ENCODE measurements around the gene FKBP7. TPM values are rescaled to one million over a fixed set of nuclear protein-coding genes. Genes with fewer than 3 reads are reported as not detected.

The FKBP7 gene
- total and polyA plus RNA-seq, 2 of the 13 experiments (the other 11 are each of a cell fraction or from before 2014, with no cell fraction given), result 12.4 to 14.8 TPM

GRCh38 chr2:178455947-178456346 lies 22.5 kb downstream of the FKBP7 start:
- ChIA-PET CTCF (ENCODE audit: low intra/inter-chr PET ratio, low total read pairs) (no interaction called here), POLR2A (no interaction called here)
- Histone ChIP-seq H3K4me1 (ENCODE audit: insufficient read depth, low read length) (peaks cover 12% of the 10 kb centered on the region), H3K27me3 (ENCODE audit: control insufficient read depth in 1 of 2, insufficient read depth in 2 of 2, low read length in 2 of 2) (no peaks in the 10 kb centered on the region), H3K36me3 (replicated peaks in 1 of 2; ENCODE audit: control insufficient read depth in 1 of 2, insufficient read depth in 2 of 2, low read length in 2 of 2) (no peaks in the 10 kb centered on the region), H3K4me2 (ENCODE audit: low read depth, low read length) (no peak overlapping the region), H3K27ac (ENCODE audit: extremely low read length, insufficient read depth, low read length) (no peak overlapping the region), H3K79me2 (ENCODE audit: insufficient read depth, low read length) (no peaks in the 10 kb centered on the region), H3K4me3 (replicated peaks in 1 of 3; ENCODE audit: insufficient read depth in 1 of 3, low read depth in 2 of 3, low read length in 3 of 3) (no peak overlapping the region), H3K9ac (ENCODE audit: insufficient read depth, low read depth, low read length) (no peak overlapping the region), H2AFZ (ENCODE audit: low read length) (no peak overlapping the region), H3K9me3 (ENCODE audit: low read length) (no peaks in the 10 kb centered on the region), H4K20me1 (ENCODE audit: insufficient read depth, low read length) (no peaks in the 10 kb centered on the region)
- intact Hi-C loops (cut with micrococcal nuclease; ENCODE audit: unreplicated experiment) (loop anchor here (10.0 kb wide), 1 partner anchor 459 kb away; no protein-coding TSS in a partner anchor), in situ Hi-C loops (cut with HindIII; ENCODE audit: extremely low pct_ligation_motif_present, low pct_unique_long_range_greater_than_20kb) (no loop called here)
- DNase-seq (ENCODE audit: low spot score) (no peak), ATAC-seq (no peak), FAIRE-seq (no peak)
- TF ChIP-seq ZNF749 (CRISPR knock-in tag; IDR thresholded peaks at IDR 0.05; ENCODE audit: borderline replicate concordance), result no peak
- no peak for TF ChIP-seq GTF2F1 (IDR thresholded peaks at IDR 0.05; ENCODE audit: low read length)
- TF ChIP-seq, protein P1, sequence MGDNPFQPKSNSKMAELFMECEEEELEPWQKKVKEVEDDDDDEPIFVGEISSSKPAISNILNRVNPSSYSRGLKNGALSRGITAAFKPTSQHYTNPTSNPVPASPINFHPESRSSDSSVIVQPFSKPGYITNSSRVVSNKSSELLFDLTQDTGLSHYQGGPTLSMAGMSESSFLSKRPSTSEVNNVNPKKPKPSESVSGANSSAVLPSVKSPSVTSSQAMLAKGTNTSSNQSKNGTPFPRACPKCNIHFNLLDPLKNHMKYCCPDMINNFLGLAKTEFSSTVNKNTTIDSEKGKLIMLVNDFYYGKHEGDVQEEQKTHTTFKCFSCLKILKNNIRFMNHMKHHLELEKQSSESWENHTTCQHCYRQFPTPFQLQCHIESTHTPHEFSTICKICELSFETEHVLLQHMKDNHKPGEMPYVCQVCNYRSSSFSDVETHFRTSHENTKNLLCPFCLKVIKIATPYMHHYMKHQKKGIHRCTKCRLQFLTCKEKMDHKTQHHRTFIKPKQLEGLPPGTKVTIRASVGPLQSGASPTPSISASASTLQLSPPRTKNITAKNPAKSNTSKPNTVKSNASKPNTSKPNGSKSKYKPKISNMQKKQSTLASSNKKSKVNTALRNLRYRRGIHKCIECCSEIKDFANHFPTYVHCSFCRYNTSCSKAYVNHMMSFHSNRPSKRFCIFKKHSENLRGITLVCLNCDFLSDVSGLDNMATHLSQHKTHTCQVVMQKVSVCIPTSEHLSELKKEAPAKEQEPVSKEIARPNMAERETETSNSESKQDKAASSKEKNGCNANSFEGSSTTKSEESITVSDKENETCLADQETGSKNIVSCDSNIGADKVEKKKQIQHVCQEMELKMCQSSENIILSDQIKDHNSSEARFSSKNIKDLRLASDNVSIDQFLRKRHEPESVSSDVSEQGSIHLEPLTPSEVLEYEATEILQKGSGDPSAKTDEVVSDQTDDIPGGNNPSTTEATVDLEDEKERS (CRISPR knock-in tag; IDR thresholded peaks at IDR 0.05), result no peak
- TF ChIP-seq POGZ (CRISPR knock-in tag; IDR thresholded peaks at IDR 0.05), result no peak
- no peak for TF ChIP-seq FOSL1 (CRISPR knock-in tag; IDR thresholded peaks at IDR 0.05; ENCODE audit: borderline replicate concordance)
- no TSS peak for BruUV-seq (replicated peaks)
- WGBS (ENCODE audit: low lambda C conversion rate), result 50% methylated on average over 5 of the region's 5 CpGs

DNA sequence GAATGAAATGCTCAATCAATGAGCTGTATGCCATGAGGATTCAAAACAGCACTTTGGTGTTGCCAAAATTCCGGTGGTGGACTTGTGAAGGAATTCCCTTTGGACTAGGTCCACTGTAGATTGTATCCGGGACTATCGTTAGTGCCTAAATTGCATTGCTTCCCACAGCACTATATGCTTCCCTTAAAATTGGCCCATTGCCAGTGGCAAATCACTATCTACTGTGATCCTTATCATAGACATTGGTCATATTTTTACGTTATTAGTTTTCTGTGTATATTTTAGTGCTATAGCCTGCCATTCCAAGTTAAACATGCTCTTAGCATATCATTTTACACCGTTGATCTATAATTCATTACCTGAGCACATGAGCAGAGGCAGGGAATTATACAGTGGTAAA lies 25.5 kb downstream of the FKBP7 start:
- H3K36me3 ChIP-seq (replicated peaks in 1 of 2; ENCODE audit: control insufficient read depth in 1 of 2, insufficient read depth in 2 of 2, low read length in 2 of 2), result peaks cover 4 to 14% of the 10 kb centered on the region in 2 experiments; a peak in 4 of 5 replicates
- no peak overlapping the region for H2AFZ ChIP-seq (ENCODE audit: low read length)
- H3K4me1 ChIP-seq (ENCODE audit: insufficient read depth, low read length), result peaks cover 32% of the 10 kb centered on the region
- in situ Hi-C loops (cut with HindIII; ENCODE audit: extremely low pct_ligation_motif_present, low pct_unique_long_range_greater_than_20kb) (no loop called here), intact Hi-C loops (cut with micrococcal nuclease; ENCODE audit: unreplicated experiment) (loop anchor here (5.0 to 10.0 kb wide), 2 partner anchors 462 to 1056 kb away; no protein-coding TSS in a partner anchor)
- 68% methylated on average over 5 of the region's 5 CpGs for WGBS (ENCODE audit: low lambda C conversion rate)
- H3K9ac ChIP-seq (ENCODE audit: insufficient read depth, low read depth, low read length), result no peak overlapping the region
- ChIA-PET CTCF (ENCODE audit: low intra/inter-chr PET ratio, low total read pairs) (no interaction called here), POLR2A (interaction anchor here (1.2 to 1.3 kb wide), 2 partner anchors 16 to 27 kb away, joined by 3 to 5 read pairs; no protein-coding TSS in a partner anchor)
- TF ChIP-seq ZNF17 (CRISPR knock-in tag; IDR thresholded peaks at IDR 0.05) (no peak), LCORL (IDR thresholded peaks at IDR 0.05) (peak; percentile 49; the same call in 1 of the 2 replicates), LCORL (CRISPR knock-in tag; IDR thresholded peaks at IDR 0.05) (no peak)
- ATAC-seq, result no peak
- DNase-seq (ENCODE audit: low spot score), result no peak
- no peak overlapping the region for H3K4me2 ChIP-seq (ENCODE audit: low read depth, low read length)
- no TSS peak for BruUV-seq (replicated peaks)
- no peak overlapping the region for H3K27ac ChIP-seq (ENCODE audit: extremely low read length, insufficient read depth, low read length)
- no peak for FAIRE-seq
- H3K9me3 ChIP-seq (ENCODE audit: low read length), result no peaks in the 10 kb centered on the region
- no peak overlapping the region for H3K4me3 ChIP-seq (replicated peaks in 1 of 3; ENCODE audit: insufficient read depth in 1 of 3, low read depth in 2 of 3, low read length in 3 of 3)
- H3K27me3 ChIP-seq (ENCODE audit: control insufficient read depth in 1 of 2, insufficient read depth in 2 of 2, low read length in 2 of 2), result no peaks in the 10 kb centered on the region; a peak in 1 of 5 replicates
- peaks cover 14% of the 10 kb centered on the region; the same call in 1 of the 2 replicates for H4K20me1 ChIP-seq (ENCODE audit: insufficient read depth, low read length)
- peaks cover 25% of the 10 kb centered on the region for H3K79me2 ChIP-seq (ENCODE audit: insufficient read depth, low read length)
